Stimulated activated CD8-positive, alpha-beta memory T cell treated with anti-CD3 and anti-CD28 coated beads, Interleukin-15, amount 100 ng/mL, for 24 hours (primary cell): ENCODE results near the gene PPP4R1.

ENCODE experiments used
- DNase-seq: peaks from one replicate; pipeline ENCODE4 v3.0.0-alpha.2; 2020; ENCODE audit warnings: low read depth

PPP4R1 gene

DNA sequence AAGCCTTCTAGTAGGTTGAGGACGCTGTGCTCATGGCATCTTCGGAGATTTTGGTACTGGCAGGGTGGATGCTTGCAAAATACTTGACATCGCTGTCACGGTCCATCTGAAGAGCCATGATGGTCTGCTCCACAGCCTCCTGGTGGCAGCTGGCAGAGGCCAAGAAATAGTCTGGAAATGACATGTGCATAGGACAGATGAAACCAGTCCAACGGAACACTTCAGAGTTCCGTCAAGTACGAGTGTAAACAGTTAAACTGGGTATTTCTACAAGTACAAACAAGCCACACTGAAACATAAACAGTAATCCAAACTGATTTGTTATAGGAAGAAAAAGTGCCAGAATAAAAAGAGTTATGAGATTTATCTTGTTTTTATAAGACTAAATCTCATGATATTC is 66.6 kb downstream of the PPP4R1 start:
- DNase-seq, result no peak

DNA sequence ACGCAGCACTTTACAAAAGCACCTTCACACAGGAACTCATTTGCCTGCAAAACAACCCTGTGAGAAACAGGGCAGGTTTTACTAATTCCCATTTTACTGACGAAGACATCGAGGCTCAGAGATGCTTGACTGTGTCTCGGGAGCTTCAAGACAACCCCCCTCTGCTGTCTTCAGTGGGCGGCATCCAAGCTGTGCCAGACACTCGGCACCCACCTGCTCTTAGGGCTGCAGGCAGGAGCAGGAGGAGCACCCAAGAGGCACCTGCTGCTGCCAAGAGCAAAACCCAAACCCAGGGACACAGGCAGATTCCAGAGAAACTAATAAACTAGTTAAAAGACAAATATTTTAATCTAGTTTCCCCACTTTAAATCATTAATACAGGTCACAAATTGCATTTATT is 67.9 kb downstream of the PPP4R1 start:
- DNase-seq, result no peak

DNA sequence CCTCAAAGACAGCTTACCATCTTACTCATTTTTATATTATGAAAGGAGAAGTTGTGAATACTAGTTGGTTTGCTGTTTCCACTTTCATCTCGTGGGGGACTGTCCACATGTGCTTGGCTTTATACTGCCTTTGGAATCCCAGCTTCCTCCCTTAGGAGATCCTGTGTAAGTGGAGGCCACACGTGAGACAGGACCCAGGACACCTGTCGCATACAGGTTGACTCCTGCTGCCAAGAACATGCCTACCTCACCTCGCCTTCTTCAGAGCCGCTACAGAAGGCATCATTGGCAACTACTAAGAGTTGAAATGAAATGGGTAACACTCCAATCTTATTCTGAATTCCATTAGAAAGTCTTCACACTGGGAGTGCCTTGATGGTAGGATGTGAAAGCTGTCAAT is 69.3 kb downstream of the PPP4R1 start:
- DNase-seq, result no peak

DNA sequence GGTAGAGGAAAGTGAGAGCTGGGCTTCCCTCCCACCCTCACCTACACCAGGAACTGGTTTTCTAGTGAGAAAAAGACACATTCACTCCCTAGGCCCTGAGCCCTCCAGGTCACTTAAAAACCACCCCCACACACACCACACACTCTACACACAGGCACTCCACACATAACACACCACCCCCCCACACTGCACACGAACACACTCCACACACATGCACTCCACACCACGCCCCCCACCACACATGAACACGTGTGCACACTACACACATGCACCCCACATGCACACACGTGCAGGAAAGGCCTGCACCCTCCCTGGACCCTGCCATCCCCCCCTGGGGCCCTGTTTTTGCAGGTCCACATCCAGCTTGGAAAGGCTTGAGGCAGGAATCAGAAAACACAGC is 71.4 kb downstream of the PPP4R1 start:
- DNase-seq, result no peak

DNA sequence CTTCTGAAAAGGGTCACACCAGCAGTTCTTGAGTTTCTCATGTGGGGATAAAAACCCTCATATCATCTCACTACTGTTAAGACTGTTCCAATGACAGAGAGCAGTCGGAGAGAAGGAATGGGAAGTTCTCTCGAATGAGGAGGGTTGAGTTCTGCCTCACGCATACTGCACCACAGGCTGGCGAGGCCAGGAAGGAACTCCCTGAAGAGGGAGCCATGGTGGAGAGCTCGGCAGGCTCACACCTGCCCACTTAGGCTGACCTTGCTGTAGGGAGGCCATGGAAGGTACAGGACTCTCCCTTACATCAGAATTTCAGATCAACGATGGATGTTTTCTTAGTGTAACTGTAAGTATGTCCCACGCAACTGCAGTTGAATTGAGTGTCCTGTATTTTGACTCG is 74.4 kb downstream of the PPP4R1 start:
- no peak for DNase-seq

DNA sequence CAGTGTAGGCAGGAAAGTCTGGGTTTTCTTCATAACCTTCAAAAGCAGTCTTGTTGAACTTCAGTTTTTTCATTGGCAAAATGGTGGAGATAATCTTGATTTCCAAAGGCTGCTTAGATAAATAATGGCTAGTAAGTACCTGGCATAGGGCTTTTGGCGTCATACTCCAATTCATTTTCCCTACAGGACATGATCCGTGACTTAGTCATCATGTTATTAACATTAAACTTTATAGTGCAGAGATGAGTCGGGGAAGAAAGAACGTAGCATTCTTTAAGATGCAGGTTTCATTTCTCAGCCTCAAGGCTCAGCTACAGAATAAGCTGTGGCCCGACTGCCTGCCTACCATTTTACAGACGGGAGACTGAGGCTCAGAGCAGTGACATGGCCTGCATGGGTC is 75.1 kb downstream of the PPP4R1 start:
- DNase-seq, result no peak

DNA sequence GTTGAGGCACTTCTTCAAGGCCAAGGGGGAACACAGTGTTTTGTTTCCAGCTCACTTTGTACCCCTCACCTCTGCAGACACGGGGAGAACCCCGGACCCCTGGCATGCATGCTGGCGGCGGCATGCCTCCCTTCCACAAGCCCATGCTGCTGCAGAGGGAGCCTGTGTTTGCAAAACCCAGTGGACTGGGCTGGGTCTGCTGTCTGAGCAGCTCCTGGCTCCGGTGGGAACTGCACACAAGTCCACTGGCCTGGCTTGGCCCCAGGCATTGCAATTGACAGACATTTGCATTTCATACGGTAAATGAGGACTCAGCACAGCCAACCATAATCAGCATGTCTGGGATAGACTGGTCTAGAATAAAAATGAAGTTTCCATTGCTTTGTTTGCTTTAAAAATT is 76.7 kb downstream of the PPP4R1 start:
- DNase-seq, result no peak

DNA sequence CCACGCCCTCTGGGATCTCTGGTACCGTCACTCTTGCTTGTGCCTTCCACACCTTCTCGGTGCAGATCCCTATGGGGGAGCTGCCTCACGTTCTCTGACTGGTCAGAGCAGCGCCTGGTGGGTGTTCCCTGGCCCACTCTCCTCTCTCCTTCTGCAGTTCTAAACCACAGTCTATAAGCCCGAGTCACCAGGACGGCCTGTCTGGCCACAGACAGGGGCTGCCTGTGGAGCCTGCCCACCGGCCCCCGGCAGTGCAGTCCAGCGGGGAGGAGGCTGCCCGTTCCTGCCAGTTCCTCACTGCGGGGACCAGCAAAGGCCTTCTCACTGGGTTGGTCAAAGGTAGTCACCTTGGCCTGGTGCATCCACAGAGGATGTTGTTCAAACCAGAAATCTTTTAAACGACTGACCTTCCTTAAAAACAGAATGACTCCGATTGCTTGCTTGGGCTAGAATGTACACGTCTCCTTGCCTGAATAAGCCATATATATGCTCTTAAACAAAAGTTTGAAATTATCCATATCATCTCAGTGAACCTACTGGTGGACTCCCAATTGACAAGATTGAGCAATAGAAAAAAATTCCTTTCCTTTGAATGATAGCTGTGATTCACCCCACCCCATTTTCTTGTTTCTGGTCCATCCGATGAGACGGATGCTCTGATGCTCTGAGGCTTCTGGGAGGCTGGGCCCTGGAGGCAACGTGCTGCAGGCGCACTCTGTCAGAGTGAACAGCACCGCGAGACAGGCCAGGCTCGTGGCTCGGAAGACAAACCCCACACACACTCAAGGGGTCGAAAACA is 77.8 kb downstream of the PPP4R1 start:
- no peak for DNase-seq

DNA sequence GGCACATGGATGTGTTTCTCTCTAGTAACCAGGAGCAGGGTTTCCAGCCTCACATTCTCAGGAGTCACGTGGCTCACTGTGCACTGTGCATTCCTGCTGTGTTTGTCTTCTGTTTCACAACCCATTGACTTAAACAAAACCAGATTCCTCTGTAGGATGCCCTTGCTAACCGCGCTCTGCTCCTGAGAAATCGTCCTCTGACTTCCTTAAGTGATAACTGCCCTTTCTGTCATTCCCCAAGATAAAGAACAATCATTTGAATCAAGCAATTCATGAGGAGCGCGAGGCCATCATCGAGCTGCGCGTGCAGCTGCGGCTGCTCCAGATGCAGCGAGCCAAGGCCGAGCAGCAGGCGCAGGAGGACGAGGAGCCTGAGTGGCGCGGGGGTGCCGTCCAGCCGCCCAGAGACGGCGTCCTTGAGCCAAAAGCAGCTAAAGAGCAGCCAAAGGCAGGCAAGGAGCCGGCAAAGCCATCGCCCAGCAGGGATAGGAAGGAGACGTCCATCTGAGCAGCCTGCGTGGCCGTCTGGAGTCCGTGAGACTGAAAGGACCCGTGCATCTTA is 78.8 kb downstream of the PPP4R1 start:
- DNase-seq, result no peak

DNA sequence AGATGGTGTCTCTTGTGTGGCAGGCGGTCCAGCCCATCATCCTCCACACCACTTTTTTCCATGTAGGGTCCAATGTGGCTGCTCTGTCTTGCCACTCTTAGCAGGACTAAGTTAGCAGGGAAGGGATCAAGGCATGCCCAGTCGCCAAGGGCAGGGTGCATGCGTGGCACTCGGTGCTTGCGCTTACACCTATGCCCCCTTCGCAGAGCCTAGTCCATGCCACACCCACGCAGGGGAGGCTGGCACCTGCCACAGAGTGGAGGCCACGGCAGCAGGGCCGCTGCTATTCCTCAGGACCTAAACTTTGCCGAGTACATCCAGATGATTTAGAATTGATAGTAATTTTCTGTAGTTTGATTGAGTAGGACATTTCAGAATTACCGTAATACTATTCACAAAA is 79.5 kb downstream of the PPP4R1 start:
- DNase-seq, result no peak

DNA sequence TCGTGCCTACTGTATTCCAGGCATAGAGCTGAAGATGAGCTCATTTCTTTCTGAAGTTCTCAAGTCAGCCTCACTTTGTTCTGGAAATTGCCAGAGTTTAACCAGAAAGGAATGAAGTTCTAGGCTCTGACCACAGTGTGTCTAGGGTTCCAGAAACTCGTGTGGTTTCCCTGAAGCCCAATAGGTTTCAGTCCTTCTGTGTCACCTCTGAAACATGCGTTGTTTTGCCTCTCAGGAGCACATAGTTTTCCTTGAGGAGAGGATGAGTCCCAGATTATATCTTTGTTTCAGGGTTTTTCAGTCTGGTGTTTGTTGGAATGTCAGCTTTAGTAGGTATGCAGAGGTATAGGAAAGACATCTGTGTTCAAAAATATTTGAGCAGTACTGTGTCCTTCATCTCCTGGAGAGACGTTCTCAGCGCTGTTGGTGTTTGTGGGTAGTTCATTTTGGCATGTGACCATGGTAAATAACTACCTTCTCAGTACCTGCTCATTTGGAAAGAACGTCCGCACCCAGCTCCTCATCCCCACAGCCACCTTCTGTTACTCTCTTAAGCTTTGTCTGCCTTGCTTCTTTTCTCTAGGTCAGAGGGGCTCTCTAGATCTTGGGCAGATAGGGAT is 82.5 kb downstream of the PPP4R1 start:
- DNase-seq, result no peak

DNA sequence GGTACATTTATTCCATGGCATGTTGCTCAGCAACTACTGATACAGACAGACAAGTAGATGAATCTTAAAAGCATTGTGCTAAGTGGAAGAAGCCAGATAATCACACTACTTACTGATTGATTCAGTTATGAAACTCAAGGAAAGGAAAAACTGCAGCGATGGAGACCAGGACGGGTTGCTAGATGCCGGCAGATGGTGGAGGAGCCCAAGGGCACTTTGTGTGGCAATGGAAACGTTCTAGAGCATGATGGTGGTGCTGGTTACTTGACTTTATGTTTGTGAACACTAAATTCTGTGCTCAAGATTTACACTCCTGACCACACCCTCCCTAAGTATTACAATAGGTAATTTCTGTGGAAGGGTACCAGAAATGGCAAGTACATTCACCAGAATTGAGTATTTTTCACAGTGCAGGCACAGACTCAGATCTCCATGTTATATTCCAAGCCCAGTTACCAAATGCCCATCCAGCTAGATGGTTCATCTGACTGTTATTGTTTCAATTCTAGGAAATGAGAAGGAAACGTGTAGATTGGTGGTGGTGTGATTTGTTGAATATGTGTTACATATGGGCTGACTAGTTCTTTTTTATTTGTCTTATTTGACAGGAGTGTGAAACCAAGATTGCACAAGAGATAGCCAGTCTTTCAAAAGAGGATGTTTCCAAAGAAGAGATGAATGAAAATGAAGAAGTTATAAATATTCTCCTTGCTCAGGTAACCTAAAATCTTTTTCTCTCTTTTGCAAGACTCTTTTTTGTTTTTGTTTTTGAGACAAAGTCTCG is 83.9 kb downstream of the PPP4R1 start:
- DNase-seq, result no peak

DNA sequence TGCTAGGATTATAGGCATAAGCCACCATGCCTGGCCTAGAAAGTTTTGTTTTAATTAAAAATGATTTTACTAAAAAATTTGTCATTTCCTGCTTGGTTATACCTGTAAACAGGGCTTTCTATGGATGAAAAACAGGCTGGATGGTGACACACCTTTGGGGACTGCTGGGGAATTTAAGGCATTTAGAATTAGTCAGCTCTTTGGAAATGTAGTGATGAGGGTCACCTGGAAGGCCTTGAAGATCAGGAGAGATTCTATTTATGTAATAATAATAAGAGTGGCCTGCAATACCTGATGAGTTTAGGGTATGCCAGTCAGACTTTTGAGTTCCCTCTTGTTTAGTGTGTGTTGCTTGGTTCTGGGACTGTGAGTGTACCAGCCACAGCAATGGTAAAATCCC is 87.9 kb downstream of the PPP4R1 start:
- DNase-seq, result no peak

DNA sequence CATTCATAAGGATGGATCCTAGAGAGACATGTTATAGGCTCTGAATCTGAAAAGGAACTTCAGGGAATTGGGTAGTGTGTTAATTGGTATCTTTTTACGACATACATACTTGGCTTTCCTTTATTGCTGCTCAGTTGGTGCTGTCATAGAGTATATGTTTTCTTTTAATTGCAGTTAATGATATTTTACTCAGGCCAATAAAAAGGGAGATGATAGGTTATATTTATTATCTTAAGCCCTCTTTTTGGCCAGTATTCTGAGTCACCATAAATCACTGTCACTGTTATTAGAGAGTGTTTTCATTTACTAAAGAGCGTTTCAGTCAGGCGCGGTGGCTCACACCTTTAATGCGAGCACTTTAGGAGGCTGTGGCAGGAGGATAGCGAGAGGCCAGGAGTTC is 91.4 kb downstream of the PPP4R1 start:
- no peak for DNase-seq

DNA sequence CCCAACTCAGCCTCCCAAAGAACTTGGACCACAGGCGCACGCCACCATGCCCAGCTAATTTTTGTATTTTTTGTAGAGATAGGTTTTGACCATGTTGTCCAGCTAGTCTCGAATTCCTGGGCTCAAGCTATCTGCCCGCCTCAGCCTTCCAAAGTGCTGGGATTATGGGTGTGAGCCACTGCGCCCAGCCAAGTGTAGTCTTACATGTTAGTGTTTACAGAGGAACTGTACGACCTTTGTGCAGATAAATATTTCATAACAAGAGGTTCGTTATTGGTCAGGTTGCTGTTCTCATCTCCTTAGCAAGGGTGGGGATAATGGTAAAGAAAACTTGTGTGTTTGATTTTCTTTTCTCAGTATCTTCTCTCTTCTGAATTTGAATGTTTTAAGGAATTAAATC is 92.6 kb downstream of the PPP4R1 start:
- DNase-seq, result no peak

DNA sequence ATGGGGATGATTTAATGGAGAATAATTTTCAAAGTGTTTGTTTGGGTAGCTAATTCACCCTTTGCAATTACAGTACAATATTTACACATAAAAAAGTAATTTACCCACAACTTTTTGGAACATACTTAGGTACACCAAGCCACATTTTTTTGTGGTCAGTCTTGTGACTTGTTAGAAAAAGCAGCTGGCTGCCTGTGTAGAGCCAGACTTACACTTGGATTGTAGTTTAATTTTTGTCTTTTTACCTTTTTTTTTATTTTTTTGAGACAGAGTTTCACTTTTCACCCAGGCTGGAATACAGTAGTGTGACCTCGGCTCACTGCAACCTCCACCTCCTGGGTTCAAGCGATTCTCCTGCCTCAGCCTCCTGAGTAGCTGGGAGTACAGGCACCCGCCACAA is 93.7 kb downstream of the PPP4R1 start:
- no peak for DNase-seq

DNA sequence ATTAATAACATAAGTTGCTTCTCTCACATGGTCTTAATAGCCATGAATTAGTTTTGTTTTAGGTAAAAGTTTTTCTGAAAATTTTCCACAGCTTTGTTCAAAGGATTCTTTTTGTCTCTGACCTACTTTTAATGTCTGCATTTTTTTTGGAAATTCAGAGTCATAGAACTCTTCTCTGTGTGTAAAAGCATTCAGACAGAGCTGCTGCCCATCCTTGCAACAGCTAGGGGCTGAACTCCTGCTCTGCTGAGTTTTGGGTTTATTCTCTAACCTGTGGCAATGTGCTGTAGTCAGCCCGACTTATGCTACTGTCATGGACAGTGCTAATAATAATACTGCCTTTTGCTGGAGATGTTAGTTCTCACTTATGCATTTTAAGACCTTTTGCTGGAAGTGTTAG is 95.0 kb downstream of the PPP4R1 start:
- no peak for DNase-seq

DNA sequence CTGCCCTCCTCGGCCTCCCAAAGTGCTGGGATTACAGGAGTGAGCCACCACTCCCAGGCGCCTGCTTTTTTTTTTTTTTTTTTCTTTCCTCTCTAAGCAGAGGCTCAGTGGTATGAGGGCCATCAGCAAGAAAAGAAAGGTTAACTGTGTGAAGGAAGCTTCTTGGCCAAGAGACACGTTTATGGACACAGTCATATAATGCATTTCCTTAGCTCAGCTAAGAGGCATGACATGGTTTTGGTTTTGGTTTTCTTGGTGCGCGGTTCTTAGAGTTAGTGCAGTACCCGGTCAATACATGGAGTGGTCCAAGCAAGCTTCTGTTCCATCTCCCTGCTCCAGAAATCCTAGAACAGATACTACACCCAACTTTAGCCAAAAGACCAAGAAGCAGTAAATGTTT is 96.5 kb downstream of the PPP4R1 start:
- DNase-seq, result no peak

DNA sequence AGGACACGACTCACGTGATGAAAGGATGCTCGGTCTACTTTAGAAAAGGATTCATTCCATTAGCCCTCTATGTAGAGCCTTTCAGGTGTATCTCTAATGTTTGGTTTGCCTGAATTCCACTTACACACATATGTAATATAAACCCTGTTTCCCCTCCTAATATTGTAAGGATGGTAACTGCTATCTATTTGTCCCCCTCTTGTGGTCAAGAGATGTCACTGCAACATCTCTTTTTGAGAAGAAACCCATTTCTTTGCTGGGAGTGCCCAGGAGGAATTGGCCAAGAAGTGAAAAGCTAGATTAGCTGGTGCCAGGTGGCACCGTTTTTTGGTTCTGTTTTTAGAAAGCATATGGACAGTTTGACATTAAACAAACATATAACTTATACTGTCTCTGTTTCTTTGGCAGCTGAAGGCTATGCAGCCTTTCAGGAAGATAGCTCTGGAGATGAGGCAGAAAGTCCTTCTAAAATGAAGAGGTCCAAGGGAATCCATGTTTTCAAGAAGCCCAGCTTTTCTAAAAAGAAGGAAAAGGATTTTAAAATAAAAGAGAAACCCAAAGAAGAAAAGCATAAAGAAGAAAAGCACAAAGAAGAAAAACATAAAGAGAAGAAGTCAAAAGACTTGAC is 97.8 kb downstream of the PPP4R1 start:
- no peak for DNase-seq

DNA sequence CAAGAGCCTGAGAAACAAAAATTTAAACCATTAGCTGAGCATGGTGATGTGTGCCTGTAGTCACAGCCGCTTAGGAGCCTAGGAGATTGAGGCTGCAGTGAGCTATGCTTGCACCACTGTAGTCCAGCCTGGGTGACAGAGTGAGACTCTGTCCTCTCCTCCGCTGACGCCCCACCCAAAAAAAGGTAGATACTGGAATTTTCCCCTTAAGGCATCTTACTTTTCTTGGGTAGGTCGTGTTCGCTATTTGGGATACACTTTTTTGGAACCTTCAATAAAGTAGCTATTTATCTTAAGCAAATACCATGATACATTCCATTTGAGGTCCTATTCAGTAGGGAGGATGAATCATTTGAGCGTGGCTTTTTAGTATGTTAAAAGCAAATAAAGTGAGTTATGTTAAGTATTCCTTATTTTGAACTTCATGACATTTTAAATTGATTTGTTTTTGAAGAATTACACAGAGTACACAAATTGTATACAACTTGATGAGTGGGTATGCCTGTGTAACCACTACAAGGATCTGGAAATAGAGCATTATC is 100.3 kb downstream of the PPP4R1 start:
- DNase-seq, result no peak

DNA sequence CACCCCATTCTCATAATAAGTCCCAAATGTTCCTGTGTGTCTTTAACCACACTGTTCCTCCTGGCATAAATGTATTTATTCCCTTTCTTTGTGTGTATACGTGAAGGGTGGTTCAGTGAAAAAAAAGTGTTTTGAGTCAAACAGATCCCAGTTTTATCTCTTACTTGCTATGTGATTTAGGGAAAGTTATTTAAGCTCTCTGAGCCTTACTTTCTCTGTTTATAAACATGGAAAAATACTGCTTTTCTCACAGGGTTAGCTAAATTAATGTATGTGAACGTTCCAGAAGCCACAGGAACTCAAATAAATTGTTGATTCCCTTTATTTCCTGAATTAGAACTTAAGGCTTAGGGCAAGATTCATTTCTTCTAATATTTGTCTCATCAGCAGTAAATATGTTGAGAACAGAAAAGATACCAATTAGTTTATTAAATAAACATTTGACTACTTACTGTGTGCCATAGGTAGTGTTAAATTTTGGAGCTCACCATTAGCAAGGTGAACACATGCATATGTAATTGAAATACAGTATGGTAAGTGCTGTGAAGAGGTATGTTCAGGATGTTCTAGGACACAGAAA is 105.8 kb downstream of the PPP4R1 start:
- DNase-seq, result no peak

DNA sequence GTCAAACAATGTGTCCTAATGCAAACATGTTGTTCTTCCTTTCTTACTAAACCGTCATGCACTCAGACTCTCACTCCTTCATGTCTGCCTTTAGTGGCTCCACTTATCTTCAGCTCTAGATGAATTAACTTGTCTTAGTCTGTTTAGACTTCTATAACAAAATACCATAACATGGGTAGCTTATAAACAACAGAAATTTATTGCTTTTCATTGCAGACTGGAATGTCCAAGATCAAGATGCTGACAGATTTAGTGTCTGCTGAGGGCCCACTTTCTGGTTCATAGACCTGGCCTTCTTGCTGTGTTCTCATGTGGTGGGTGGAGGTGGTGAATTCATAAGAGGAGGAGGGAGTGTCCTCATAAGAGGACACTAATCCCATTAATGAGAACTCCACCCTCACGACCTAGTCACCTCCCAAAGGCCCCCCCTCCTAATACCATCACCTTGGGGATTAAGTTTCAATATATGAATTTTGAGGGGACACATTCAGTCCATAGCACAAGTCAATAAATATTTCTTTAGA is 106.7 kb downstream of the PPP4R1 start:
- DNase-seq, result no peak
